Hematopoietic multipotent progenitor cell (in vitro differentiated cells): ENCODE data around the gene DOCK9. TPM values are rescaled to one million over a fixed set of nuclear protein-coding genes. Genes with fewer than 3 reads are reported as not detected.

Experiments
- DNase-seq, 3 donors: peaks; one replicate each; pipeline ENCODE4 v3.0.0-alpha.2; 2011 to 2015; ENCODE audit warnings: low read depth in 2 of 3, low spot score in 2 of 3
- total RNA-seq: library from RNA; depleted of rRNA; stranded (reverse); fragments of >200 nt; gene quantifications from one replicate; pipeline ENCODE4 v1.2.3, GENCODE V29; 2012

Gene DOCK9
- total RNA-seq, 1 donor: 0.54 TPM

GRCh38 chr13:98976338-98976737 is 1.5 kb downstream of the DOCK9 start:
- no peak for DNase-seq

GRCh38 chr13:98975822-98976261 is 2.0 kb downstream of the DOCK9 start:
- DNase-seq: peak in 1 of 3 donors; percentile 19

GRCh38 chr13:98974053-98974452 is 3.8 kb downstream of the DOCK9 start:
- peak in 2 of 3 donors; percentile 86 to 98 for DNase-seq

GRCh38 chr13:98972627-98973026 is 5.2 kb downstream of the DOCK9 start:
- DNase-seq: no peak

- DNase-seq: no peak
These were observed 5.8 kb downstream of the DOCK9 start for GRCh38 chr13:98972059-98972458.

- DNase-seq: no peak
These were observed 7.5 kb downstream of the DOCK9 start for GRCh38 chr13:98970330-98970729.

- DNase-seq: no peak
These were observed 10.4 kb downstream of the DOCK9 start for GRCh38 chr13:98967491-98967890.

GRCh38 chr13:98966019-98966418 is 11.8 kb downstream of the DOCK9 start:
- DNase-seq: no peak

- DNase-seq: no peak
These were observed 12.5 kb downstream of the DOCK9 start for GRCh38 chr13:98965325-98965724.

- DNase-seq: no peak
These were observed 13.9 kb downstream of the DOCK9 start for GRCh38 chr13:98963917-98964316.

- no peak for DNase-seq
These were observed 14.8 kb downstream of the DOCK9 start for GRCh38 chr13:98962901-98963590.

GRCh38 chr13:98961503-98962105 is 16.3 kb downstream of the DOCK9 start:
- no peak for DNase-seq

GRCh38 chr13:98960606-98961502 is 17.0 kb downstream of the DOCK9 start:
- no peak for DNase-seq

- peak in 1 of 3 donors; percentile 36 for DNase-seq
These were observed 17.9 kb downstream of the DOCK9 start for GRCh38 chr13:98959786-98960605.

GRCh38 chr13:98959291-98959690 is 18.6 kb downstream of the DOCK9 start:
- no peak for DNase-seq

GRCh38 chr13:98958443-98958794 is 19.4 kb downstream of the DOCK9 start:
- DNase-seq: no peak

GRCh38 chr13:98957731-98958442 is 20.0 kb downstream of the DOCK9 start:
- DNase-seq: no peak

- no peak for DNase-seq
These were observed 22.5 kb downstream of the DOCK9 start for GRCh38 chr13:98955336-98955735.

- no peak for DNase-seq
These were observed 23.6 kb downstream of the DOCK9 start for GRCh38 chr13:98954313-98954712.

- DNase-seq: no peak
These were observed 26.6 kb downstream of the DOCK9 start for GRCh38 chr13:98951266-98951665.
